Suprapubic skin (tissue), 4 donors: Measurements from ENCODE around the gene GPRC5C. TPM values are rescaled to one million over a fixed set of nuclear protein-coding genes. Genes with fewer than 3 reads are reported as not detected.

Source experiments
- DNase-seq, 2 donors: peaks; one replicate each; pipeline ENCODE4 v3.0.0-alpha.2; 2019; ENCODE audit warnings: low spot score in 2 of 2
- H3K27ac ChIP-seq: fragments of 200-600 bp; sonication (generic); one replicate; pipeline ENCODE4 v1.5.1; 2019
- H3K27me3 ChIP-seq: fragments of 200-600 bp; sonication (generic); one replicate; pipeline ENCODE4 v1.5.1; 2019
- H3K36me3 ChIP-seq: fragments of 200-600 bp; sonication (generic); one replicate; pipeline ENCODE4 v1.5.1; 2019
- H3K4me1 ChIP-seq: fragments of 200-600 bp; sonication (generic); one replicate; pipeline ENCODE4 v1.5.1; 2019
- H3K4me3 ChIP-seq: fragments of 200-600 bp; sonication (generic); one replicate; pipeline ENCODE4 v1.5.1; 2019; ENCODE audit warnings: mild to moderate bottlenecking
- H3K9me3 ChIP-seq: fragments of 200-600 bp; sonication (generic); one replicate; pipeline ENCODE4 v1.5.1; 2019
- CTCF ChIP-seq, 2 donors: fragments of 200-600 bp in 1 of 2; fragments of 450-650 bp in 1 of 2; sonication (generic) in 1 of 2; IDR thresholded peaks; one replicate each; pipeline ENCODE4 v1.5.1; 2016 to 2019; ENCODE audit warnings: antibody characterized with exemption in 2 of 2, mild to moderate bottlenecking in 1 of 2, moderate library complexity in 1 of 2
- POLR2AphosphoS5 ChIP-seq, 3 donors: sonication (generic); formaldehyde crosslinking; IDR thresholded peaks; one replicate each; pipeline ENCODE4 v1.6.1; 2017; ENCODE audit warnings: antibody characterized with exemption in 3 of 3
- WGBS: methylation state at CpG from one replicate; pipeline ENCODE4 v1.1.5; 2018; 5-methylcytosine and 5-hydroxymethylcytosine counted together
- total RNA-seq, 4 donors: library from RNA; depleted of rRNA; stranded (reverse); fragments of >200 nt; gene quantifications; one replicate each; pipeline ENCODE4 v1.1.0, GENCODE V29; 2016

The GPRC5C gene
- total RNA-seq, 4 donors from 2014 or later = 72.0 to 106 (median 91.5) TPM

DNA sequence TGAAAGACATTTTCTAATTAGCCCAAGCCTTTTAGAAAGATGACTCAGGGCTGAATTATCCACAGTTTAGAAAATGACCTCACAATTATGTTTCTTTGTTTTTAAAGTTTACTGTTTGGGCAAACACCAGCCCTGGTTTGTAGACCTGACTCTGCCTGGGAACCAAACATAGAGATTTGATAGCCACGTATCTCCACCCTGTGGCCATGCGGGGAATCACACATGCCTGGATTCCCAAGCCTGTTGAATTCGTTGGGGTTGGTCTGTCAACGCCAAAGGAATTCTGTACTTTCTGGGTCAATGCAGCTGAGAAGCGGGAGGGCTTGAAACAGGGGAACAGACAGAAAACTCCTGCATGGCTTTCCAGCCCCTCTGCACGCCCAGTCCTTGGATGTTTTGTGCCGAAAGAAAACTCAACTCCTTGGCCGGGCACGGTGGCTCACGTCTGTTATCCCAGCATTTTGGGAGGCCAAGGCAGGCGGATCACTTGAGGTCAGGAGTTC is 61.5 kb downstream of the GPRC5C start:
- no peaks in the 10 kb centered on the region for H3K4me1 ChIP-seq
- TF ChIP-seq CTCF (IDR thresholded peaks at IDR 0.05) = peak; percentile 77 to 85
- no peak for TF ChIP-seq POLR2AphosphoS5 (IDR thresholded peaks at IDR 0.05)
- peak; percentile 70 to 78 for DNase-seq
- 39% methylated on average over 11 of the region's 11 CpGs for WGBS
- H3K9me3 ChIP-seq = no peaks in the 10 kb centered on the region
- peaks cover 3% of the 10 kb centered on the region for H3K27me3 ChIP-seq
- H3K4me3 ChIP-seq = no peak overlapping the region
- H3K36me3 ChIP-seq = no peaks in the 10 kb centered on the region
- no peak overlapping the region for H3K27ac ChIP-seq

Other genes with a start within 250 kb of the GPRC5C start
- 1,000 to 10,000 TPM in 1 of 4 donors, 100 to 1,000 TPM in 3; 565 to 1,273 (median 679) TPM for gene RPL38, start 228.4 kb upstream of the GPRC5C start, total RNA-seq
- 10 to 100 TPM in 1 of 4 donors, 1 to 10 TPM in 3; 5.7 to 12.0 (median 8.2) TPM for gene TTYH2, start 218.5 kb upstream of the GPRC5C start, total RNA-seq
- not detected for gene DNAI2, start 157.9 kb upstream of the GPRC5C start, total RNA-seq
- 1 to 10 TPM in 2 of 4 donors, under 1 TPM in 2; 0.34 to 1.3 (median 1.0) TPM for gene KIF19, start 105.9 kb upstream of the GPRC5C start, total RNA-seq
- not detected for gene BTBD17, start 70.2 kb upstream of the GPRC5C start, total RNA-seq
- not detected for gene GPR142, start 64.6 kb upstream of the GPRC5C start, total RNA-seq
- gene CD300A, start 34.5 kb downstream of the GPRC5C start, total RNA-seq = 1 to 10 TPM; 1.4 to 6.3 (median 2.9) TPM
- gene CD300LB, start 99.4 kb downstream of the GPRC5C start, total RNA-seq = not detected
- under 1 TPM; 0.31 to 0.80 (median 0.53) TPM for gene CD300C, start 114.0 kb downstream of the GPRC5C start, total RNA-seq
- not detected for gene CD300H, start 135.4 kb downstream of the GPRC5C start, total RNA-seq
- not detected for gene CD300LD, start 160.2 kb downstream of the GPRC5C start, total RNA-seq
- gene CD300E, start 191.7 kb downstream of the GPRC5C start, total RNA-seq = under 1 TPM in 1 of 4 donors, not detected in 3; 0.24 TPM